Measurements from ENCODE around the gene B2M.
A peak's percentile ranks its signal among the peaks of the same experiment; 100 is the strongest.
"Not testable (repeated sequence)": the region's sequence is repeated elsewhere in the genome, so short reads cannot be mapped to it uniquely, and the experiment has no call there.

The B2M gene

GRCh38 chr15:44700676-44701075 lies 10.6 kb upstream of the B2M start:
- not testable (repeated sequence) for DNase-seq

- no peak for DNase-seq
Observed at GRCh38 chr15:44705986-44706385, 5.3 kb upstream of the B2M start.

- DNase-seq: no peak
Observed at GRCh38 chr15:44706401-44706800, 4.9 kb upstream of the B2M start.

GRCh38 chr15:44706946-44707636 lies 4.2 kb upstream of the B2M start:
- DNase-seq: no peak

- DNase-seq: peak; percentile 13 to 26
Observed at GRCh38 chr15:44710236-44711095, 851 bp upstream of the B2M start.

GRCh38 chr15:44711743-44712345 lies 527 bp downstream of the B2M start:
- DNase-seq: peak in 1 of 2 experiments; percentile 10

GRCh38 chr15:44712346-44713005 lies 1.2 kb downstream of the B2M start:
- peak; percentile 37 to 61 for DNase-seq

- peak in 1 of 2 experiments; percentile 42 for DNase-seq
Observed at GRCh38 chr15:44713006-44713966, 2.0 kb downstream of the B2M start.

GRCh38 chr15:44715142-44715796 lies 4.0 kb downstream of the B2M start:
- no peak for DNase-seq

- DNase-seq: no peak
Observed at GRCh38 chr15:44715797-44716334, 4.5 kb downstream of the B2M start.

GRCh38 chr15:44716983-44717602 lies 5.8 kb downstream of the B2M start:
- no peak for DNase-seq

GRCh38 chr15:44718180-44718926 lies 7.0 kb downstream of the B2M start:
- DNase-seq: no peak

- DNase-seq: no peak
Observed at GRCh38 chr15:44718927-44719292, 7.6 kb downstream of the B2M start.

GRCh38 chr15:44719293-44719999 lies 8.1 kb downstream of the B2M start:
- no peak for DNase-seq

GRCh38 chr15:44720000-44720435 lies 8.7 kb downstream of the B2M start:
- not testable (repeated sequence) for DNase-seq

GRCh38 chr15:44720460-44721176 lies 9.3 kb downstream of the B2M start:
- DNase-seq: no peak

GRCh38 chr15:44722011-44722410 lies 10.7 kb downstream of the B2M start:
- DNase-seq: no peak

GRCh38 chr15:44726136-44726535 lies 14.8 kb downstream of the B2M start:
- no peak for DNase-seq
